ENCODE measurements around the gene DHDDS.
A peak's percentile ranks its signal among the peaks of the same experiment; 100 is the strongest.

The DHDDS gene

GRCh38 chr1:26411624-26412074, 20.5 kb upstream of the DHDDS start:
- no peak for TF ChIP-seq EZH2 (IDR thresholded peaks at IDR 0.05)
- no peaks in the 10 kb centered on the region for H3K36me3 ChIP-seq (ENCODE audit: insufficient read depth, low read length)
- no peak overlapping the region for H3K4me3 ChIP-seq
- no peak for DNase-seq (ENCODE audit: low read depth, low spot score)
- no peaks in the 10 kb centered on the region for H3K9me3 ChIP-seq (ENCODE audit: low read depth, low read length)
- no peak overlapping the region for H3K9ac ChIP-seq (ENCODE audit: insufficient read length)
- no peak overlapping the region for H3K27ac ChIP-seq

- Histone ChIP-seq H3K27ac (no peak overlapping the region), H3K36me3 (ENCODE audit: insufficient read depth, low read length) (no peaks in the 10 kb centered on the region), H3K4me3 (no peak overlapping the region), H3K9me3 (ENCODE audit: low read depth, low read length) (no peaks in the 10 kb centered on the region), H3K9ac (ENCODE audit: insufficient read length) (no peak overlapping the region)
- TF ChIP-seq FOXP2 (optimal IDR thresholded peaks at IDR 0.05; ENCODE audit: control extremely low read depth, extremely low read length, insufficient read depth) (no peak), POLR2AphosphoS5 (IDR thresholded peaks at IDR 0.05; ENCODE audit: borderline replicate concordance, low read depth, low read length) (no peak), EZH2 (IDR thresholded peaks at IDR 0.05) (no peak)
- no peak for DNase-seq (ENCODE audit: low read depth, low spot score)
Measured at GRCh38 chr1:26412180-26412840, 19.8 kb upstream of the DHDDS start.

GRCh38 chr1:26413031-26413430, 19.1 kb upstream of the DHDDS start:
- TF ChIP-seq POLR2AphosphoS5 (IDR thresholded peaks at IDR 0.05; ENCODE audit: borderline replicate concordance, low read depth, low read length) (no peak), FOXP2 (optimal IDR thresholded peaks at IDR 0.05; ENCODE audit: control extremely low read depth, extremely low read length, insufficient read depth) (no peak)
- H3K9ac ChIP-seq (ENCODE audit: insufficient read length), result no peak overlapping the region
- DNase-seq (ENCODE audit: low read depth, low spot score), result no peak
- H3K4me3 ChIP-seq, result no peak overlapping the region
- no peak overlapping the region for H3K27ac ChIP-seq
- H3K9me3 ChIP-seq (ENCODE audit: low read depth, low read length), result no peaks in the 10 kb centered on the region
- H3K36me3 ChIP-seq (ENCODE audit: insufficient read depth, low read length), result no peaks in the 10 kb centered on the region

GRCh38 chr1:26417111-26417759, 14.9 kb upstream of the DHDDS start:
- no peak overlapping the region for H3K4me3 ChIP-seq
- no peak overlapping the region for H3K27ac ChIP-seq

GRCh38 chr1:26418865-26419349, 13.2 kb upstream of the DHDDS start:
- no peak for DNase-seq (ENCODE audit: low read depth, low spot score)
- Histone ChIP-seq H3K36me3 (ENCODE audit: insufficient read depth, low read length) (no peaks in the 10 kb centered on the region), H3K9ac (ENCODE audit: insufficient read length) (no peak overlapping the region), H3K27ac (no peak overlapping the region), H3K9me3 (ENCODE audit: low read depth, low read length) (no peaks in the 10 kb centered on the region), H3K4me3 (no peak overlapping the region)
- no peak for TF ChIP-seq EZH2 (IDR thresholded peaks at IDR 0.05)
- no peak for TF ChIP-seq POLR2AphosphoS5 (IDR thresholded peaks at IDR 0.05; ENCODE audit: borderline replicate concordance, low read depth, low read length)
- no peak for TF ChIP-seq FOXP2 (optimal IDR thresholded peaks at IDR 0.05; ENCODE audit: control extremely low read depth, extremely low read length, insufficient read depth)

More at GRCh38 chr1:26417111-26417759, 14.9 kb upstream of the DHDDS start:
- Histone ChIP-seq H3K36me3 (ENCODE audit: insufficient read depth, low read length) (no peaks in the 10 kb centered on the region), H3K9ac (ENCODE audit: insufficient read length) (no peak overlapping the region), H3K9me3 (ENCODE audit: low read depth, low read length) (no peaks in the 10 kb centered on the region)
- DNase-seq (ENCODE audit: low read depth, low spot score), result peak; percentile 10
- TF ChIP-seq EZH2 (IDR thresholded peaks at IDR 0.05), result no peak

- no peaks in the 10 kb centered on the region for H3K9me3 ChIP-seq (ENCODE audit: low read depth, low read length)
- DNase-seq (ENCODE audit: low read depth, low spot score), result no peak
- no peak overlapping the region for H3K9ac ChIP-seq (ENCODE audit: insufficient read length)
- TF ChIP-seq POLR2AphosphoS5 (IDR thresholded peaks at IDR 0.05; ENCODE audit: borderline replicate concordance, low read depth, low read length) (no peak), EZH2 (IDR thresholded peaks at IDR 0.05) (no peak), FOXP2 (optimal IDR thresholded peaks at IDR 0.05; ENCODE audit: control extremely low read depth, extremely low read length, insufficient read depth) (no peak)
- H3K27ac ChIP-seq, result no peak overlapping the region
- H3K4me3 ChIP-seq, result no peak overlapping the region
- no peaks in the 10 kb centered on the region for H3K36me3 ChIP-seq (ENCODE audit: insufficient read depth, low read length)
Measured at GRCh38 chr1:26419494-26419893, 12.6 kb upstream of the DHDDS start.

GRCh38 chr1:26429721-26430120, 2.4 kb upstream of the DHDDS start:
- peaks cover 5% of the 10 kb centered on the region; the same call in 1 of the 2 replicates for H3K36me3 ChIP-seq (ENCODE audit: insufficient read depth, low read length)
- no peak overlapping the region for H3K9ac ChIP-seq (ENCODE audit: insufficient read length)
- H3K27ac ChIP-seq, result no peak overlapping the region
- H3K9me3 ChIP-seq (ENCODE audit: low read depth, low read length), result no peaks in the 10 kb centered on the region
- no peak overlapping the region for H3K4me3 ChIP-seq
- DNase-seq (ENCODE audit: low read depth, low spot score), result no peak
- TF ChIP-seq EZH2 (IDR thresholded peaks at IDR 0.05) (no peak), FOXP2 (optimal IDR thresholded peaks at IDR 0.05; ENCODE audit: control extremely low read depth, extremely low read length, insufficient read depth) (no peak), POLR2AphosphoS5 (IDR thresholded peaks at IDR 0.05; ENCODE audit: borderline replicate concordance, low read depth, low read length) (no peak)

- no peak overlapping the region for H3K27ac ChIP-seq
- H3K4me3 ChIP-seq, result peak overlapping the region; percentile 99
- no peaks in the 10 kb centered on the region for H3K9me3 ChIP-seq (ENCODE audit: low read depth, low read length)
- H3K36me3 ChIP-seq (ENCODE audit: insufficient read depth, low read length), result peaks cover 6% of the 10 kb centered on the region; the same call in 1 of the 2 replicates
- H3K9ac ChIP-seq (ENCODE audit: insufficient read length), result peak overlapping the region; percentile 93
- DNase-seq (ENCODE audit: low read depth, low spot score), result no peak
- no peak for TF ChIP-seq FOXP2 (optimal IDR thresholded peaks at IDR 0.05; ENCODE audit: control extremely low read depth, extremely low read length, insufficient read depth)
Measured at GRCh38 chr1:26432793-26433192, 672 bp downstream of the DHDDS start.
